Tibial nerve (tissue), 3 donors: ENCODE measurements around the gene GLRA2.

ENCODE experiments used
- POLR2A ChIP-seq, 2 donors: fragments of 450-650 bp; IDR thresholded peaks; one replicate each; pipeline ENCODE4 v1.6.1; 2017; ENCODE audit warnings: antibody characterized with exemption in 2 of 2, mild to moderate bottlenecking in 2 of 2, moderate library complexity in 2 of 2
- TF ChIP-seq, protein P1 (sequence below), 5 experiments: fragments of 200-600 bp in 3 of 5; fragments of 450-650 bp in 2 of 5; sonication (generic) in 3 of 5; IDR thresholded peaks; one replicate each; pipeline ENCODE4 v1.5.1; 2016 to 2019; ENCODE audit warnings: antibody characterized with exemption in 5 of 5, mild to moderate bottlenecking in 3 of 5, moderate library complexity in 2 of 5

DNA sequence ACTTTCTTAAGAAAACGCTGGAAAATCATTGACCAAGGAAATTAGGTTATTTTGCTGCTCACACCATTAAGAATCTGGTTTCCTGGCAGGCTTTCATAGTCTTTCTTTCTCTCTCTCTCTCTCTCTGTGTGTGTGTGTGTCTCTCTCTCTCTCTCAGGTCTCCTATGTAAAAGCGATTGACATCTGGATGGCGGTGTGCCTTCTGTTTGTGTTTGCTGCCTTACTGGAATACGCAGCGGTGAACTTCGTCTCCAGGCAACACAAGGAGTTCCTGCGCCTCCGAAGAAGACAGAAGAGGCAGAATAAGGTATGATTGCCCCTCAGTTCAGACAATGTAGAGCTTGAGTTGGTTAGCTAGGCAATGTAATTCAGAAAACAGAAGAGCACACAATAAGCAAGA is 161.2 kb downstream of the GLRA2 start:
- TF ChIP-seq, protein P1, sequence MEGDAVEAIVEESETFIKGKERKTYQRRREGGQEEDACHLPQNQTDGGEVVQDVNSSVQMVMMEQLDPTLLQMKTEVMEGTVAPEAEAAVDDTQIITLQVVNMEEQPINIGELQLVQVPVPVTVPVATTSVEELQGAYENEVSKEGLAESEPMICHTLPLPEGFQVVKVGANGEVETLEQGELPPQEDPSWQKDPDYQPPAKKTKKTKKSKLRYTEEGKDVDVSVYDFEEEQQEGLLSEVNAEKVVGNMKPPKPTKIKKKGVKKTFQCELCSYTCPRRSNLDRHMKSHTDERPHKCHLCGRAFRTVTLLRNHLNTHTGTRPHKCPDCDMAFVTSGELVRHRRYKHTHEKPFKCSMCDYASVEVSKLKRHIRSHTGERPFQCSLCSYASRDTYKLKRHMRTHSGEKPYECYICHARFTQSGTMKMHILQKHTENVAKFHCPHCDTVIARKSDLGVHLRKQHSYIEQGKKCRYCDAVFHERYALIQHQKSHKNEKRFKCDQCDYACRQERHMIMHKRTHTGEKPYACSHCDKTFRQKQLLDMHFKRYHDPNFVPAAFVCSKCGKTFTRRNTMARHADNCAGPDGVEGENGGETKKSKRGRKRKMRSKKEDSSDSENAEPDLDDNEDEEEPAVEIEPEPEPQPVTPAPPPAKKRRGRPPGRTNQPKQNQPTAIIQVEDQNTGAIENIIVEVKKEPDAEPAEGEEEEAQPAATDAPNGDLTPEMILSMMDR (IDR thresholded peaks at IDR 0.05) = no peak
- TF ChIP-seq POLR2A (IDR thresholded peaks at IDR 0.05) = no peak
